WTC11 (cell line): ENCODE measurements around the gene USP21. TPM values are rescaled to one million over a fixed set of nuclear protein-coding genes. Genes with fewer than 3 reads are reported as not detected.

Source experiments
- ATAC-seq: fragments of 200-7000 bp; cut with Tn5 transposase; 2 replicates; pipeline ENCODE4 v1.10.0; 2021; ENCODE audit warnings: mild to moderate bottlenecking, moderate library complexity
- Bru-seq: library from RNA; stranded (reverse); fragments of 400-500 nt; gene quantifications from one replicate; lab custom pipeline; 2021; lab: Mats Ljungman, UMichigan
- CTCF ChIA-PET: fragments of 300-600 bp; sonication (Branson Sonifier 250); formaldehyde crosslinking; loops from one replicate; lab custom pipeline; 2021; ENCODE audit warnings: antibody characterized with exemption; lab: Charles Lee
- POLR2A ChIA-PET: fragments of 350-600 bp; sonication (Branson Sonifier 250); formaldehyde crosslinking; loops from one replicate; lab custom pipeline; 2021; ENCODE audit warnings: antibody characterized with exemption; lab: Charles Lee
- DNase-seq: peaks from one replicate; pipeline ENCODE4 v3.0.0; 2021; ENCODE audit warnings: low spot score
- H3K27ac Mint-ChIP-seq: 2 replicates; pipeline ENCODE4 v1.8.0; 2021; ENCODE audit warnings: mixed read lengths
- H3K27me3 Mint-ChIP-seq: 2 replicates; pipeline ENCODE4 v1.8.0; 2021; ENCODE audit warnings: low read depth, mild to moderate bottlenecking, moderate library complexity, mixed read lengths
- H3K36me3 Mint-ChIP-seq: 2 replicates; pipeline ENCODE4 v1.8.0; 2021; ENCODE audit warnings: mixed read lengths
- H3K4me1 Mint-ChIP-seq: 2 replicates; pipeline ENCODE4 v1.8.0; 2022; ENCODE audit warnings: mixed read lengths
- H3K4me3 Mint-ChIP-seq: 2 replicates; pipeline ENCODE4 v1.8.0; 2021; ENCODE audit warnings: mild to moderate bottlenecking, moderate library complexity, mixed read lengths
- H3K9me3 Mint-ChIP-seq: 2 replicates; pipeline ENCODE4 v1.8.0; 2021; ENCODE audit warnings: mixed read lengths
- CDX4 ChIP-seq: fragments of 250-450 bp; sonication (Bioruptor Pico); IDR thresholded peaks from 2 replicates; pipeline ENCODE4 v1.9.0; 2021; ENCODE audit warnings: moderate library complexity, mild to moderate bottlenecking, inconsistent platforms, borderline replicate concordance
- CREM ChIP-seq: sonication (generic); formaldehyde crosslinking; IDR thresholded peaks from 2 replicates; pipeline ENCODE4 v1.8.1; 2022; ENCODE audit warnings: mild to moderate bottlenecking, missing genetic modification reagents, moderate library complexity
- ETV6 ChIP-seq: sonication (generic); formaldehyde crosslinking; IDR thresholded peaks from 2 replicates; pipeline ENCODE4 v1.8.1; 2022; ENCODE audit warnings: mild to moderate bottlenecking, missing genetic modification reagents
- FOXP1 ChIP-seq: sonication (generic); formaldehyde crosslinking; IDR thresholded peaks from 2 replicates; pipeline ENCODE4 v1.8.0; 2022; ENCODE audit warnings: missing genetic modification reagents, mild to moderate bottlenecking, moderate library complexity, borderline replicate concordance
- MXD4 ChIP-seq: fragments of 250-450 bp; sonication (Bioruptor Pico); IDR thresholded peaks from 2 replicates; pipeline ENCODE4 v1.8.0; 2021; ENCODE audit warnings: mild to moderate bottlenecking, moderate library complexity, borderline replicate concordance
- MYBL2 ChIP-seq: sonication (generic); formaldehyde crosslinking; IDR thresholded peaks from 2 replicates; pipeline ENCODE4 v1.8.1; 2023; ENCODE audit warnings: mild to moderate bottlenecking, moderate library complexity, missing genetic modification reagents
- NFATC4 ChIP-seq: fragments of 250-450 bp; sonication (Bioruptor Pico); IDR thresholded peaks from 2 replicates; pipeline ENCODE4 v1.9.0; 2021; ENCODE audit warnings: mild to moderate bottlenecking
- NFE2L1 ChIP-seq: sonication (generic); formaldehyde crosslinking; IDR thresholded peaks from 2 replicates; pipeline ENCODE4 v1.8.1; 2023; ENCODE audit warnings: missing genetic modification reagents
- NFYB ChIP-seq: sonication (generic); formaldehyde crosslinking; conservative IDR thresholded peaks from 2 replicates; pipeline ENCODE4 v1.8.0; 2022; ENCODE audit warnings: low read depth, missing genetic modification reagents
- NR1H2 ChIP-seq: sonication (generic); formaldehyde crosslinking; IDR thresholded peaks from 2 replicates; pipeline ENCODE4 v1.9.0; 2021; ENCODE audit warnings: mild to moderate bottlenecking, moderate library complexity, missing genetic modification reagents
- PRDM15 ChIP-seq: sonication (generic); formaldehyde crosslinking; IDR thresholded peaks from 2 replicates; pipeline ENCODE4 v1.8.0; 2022; ENCODE audit warnings: missing genetic modification reagents
- PREB ChIP-seq: sonication (generic); formaldehyde crosslinking; IDR thresholded peaks from 2 replicates; pipeline ENCODE4 v1.8.1; 2022; ENCODE audit warnings: mild to moderate bottlenecking, missing genetic modification reagents, moderate library complexity, borderline replicate concordance
- SP1 ChIP-seq: sonication (generic); formaldehyde crosslinking; conservative IDR thresholded peaks from 2 replicates; pipeline ENCODE4 v1.8.1; 2022; ENCODE audit warnings: missing genetic modification reagents
- TEAD1 ChIP-seq: sonication (generic); formaldehyde crosslinking; IDR thresholded peaks from 2 replicates; pipeline ENCODE4 v1.8.0; 2022; ENCODE audit warnings: mild to moderate bottlenecking, missing genetic modification reagents
- TEAD4 ChIP-seq: sonication (generic); formaldehyde crosslinking; IDR thresholded peaks from 2 replicates; pipeline ENCODE4 v1.8.0; 2022; ENCODE audit warnings: mild to moderate bottlenecking, missing genetic modification reagents
- TP53 ChIP-seq: sonication (generic); formaldehyde crosslinking; IDR thresholded peaks from 2 replicates; pipeline ENCODE4 v1.8.1; 2023; ENCODE audit warnings: mild to moderate bottlenecking, missing genetic modification reagents
- ZMAT4 ChIP-seq: fragments of 250-450 bp; sonication (Bioruptor Pico); IDR thresholded peaks from 2 replicates; pipeline ENCODE4 v1.9.0; 2021; ENCODE audit warnings: mild to moderate bottlenecking
- ZNF138 ChIP-seq: sonication (generic); formaldehyde crosslinking; conservative IDR thresholded peaks from 2 replicates; pipeline ENCODE4 v1.8.1; 2022; ENCODE audit warnings: mild to moderate bottlenecking, moderate library complexity, missing genetic modification reagents
- ZNF219 ChIP-seq: sonication (generic); formaldehyde crosslinking; IDR thresholded peaks from 2 replicates; pipeline ENCODE4 v1.8.0; 2023; ENCODE audit warnings: missing genetic modification reagents, mild to moderate bottlenecking, borderline replicate concordance
- ZNF232 ChIP-seq: sonication (generic); formaldehyde crosslinking; IDR thresholded peaks from 2 replicates; pipeline ENCODE4 v1.8.0; 2022; ENCODE audit warnings: mild to moderate bottlenecking, missing genetic modification reagents
- ZNF317 ChIP-seq: sonication (generic); formaldehyde crosslinking; IDR thresholded peaks from 2 replicates; pipeline ENCODE4 v1.8.1; 2023; ENCODE audit warnings: low read depth, mild to moderate bottlenecking, moderate library complexity, missing genetic modification reagents, borderline replicate concordance
- ZNF671 ChIP-seq: fragments of 250-450 bp; sonication (Bioruptor Pico); IDR thresholded peaks from 2 replicates; pipeline ENCODE4 v1.8.0; 2021; ENCODE audit warnings: mild to moderate bottlenecking
- ZSCAN18 ChIP-seq: fragments of 250-450 bp; sonication (Bioruptor Pico); IDR thresholded peaks from 2 replicates; pipeline ENCODE4 v2.1.2; 2022; ENCODE audit warnings: mild to moderate bottlenecking, moderate library complexity
- long read RNA-seq, 3 experiments: library from RNA in 1 of 3; library from capped mRNA in 1 of 3; library from polyadenylated mRNA in 1 of 3; unstranded in 2 of 3; stranded (forward) in 1 of 3; transcript quantifications; one replicate each; pipeline ENCODE4 v2.0.0, GENCODE V29; 2021
- total RNA-seq: library from RNA; stranded (reverse); gene quantifications from 3 replicates; pipeline ENCODE4 v1.2.3, GENCODE V29; 2021
- TF ChIP-seq, protein P1 (sequence below): fragments of 250-450 bp; sonication (Bioruptor Pico); IDR thresholded peaks from 2 replicates; pipeline ENCODE4 v1.8.0; 2021; ENCODE audit warnings: mild to moderate bottlenecking
- TF ChIP-seq, protein P2 (sequence below): sonication (generic); formaldehyde crosslinking; IDR thresholded peaks from 2 replicates; pipeline ENCODE4 v1.8.0; 2022; ENCODE audit warnings: mild to moderate bottlenecking, missing genetic modification reagents

The USP21 gene
- 30.7 to 31.1 TPM (median 30.8 TPM) in 3 replicates for total RNA-seq
- Bru-seq, nascent RNA, result percentile 80 among the genes with signal in this experiment
- long read RNA-seq, experiment 1, transcript USP21-201 (13 exons, 2,195 nt), result major isoform, 54 of 141 reads
- long read RNA-seq, experiment 1, transcript USP21-203 (14 exons, 2,342 nt), result minor isoform, 31 of 141 reads
- long read RNA-seq, experiment 1, partial matches to known transcripts, result 16 of 141 reads
- long read RNA-seq, experiment 1, other reads (novel, unspliced or antisense), result 38 of 141 reads
- long read RNA-seq, experiment 2, partial matches to known transcripts, result 3 of 22 reads
- long read RNA-seq, experiment 2, other reads (novel, unspliced or antisense), result 12 of 22 reads
- long read RNA-seq, experiment 3, transcript USP21-203 (14 exons, 2,342 nt), result minor isoform, 7 of 28 reads
- long read RNA-seq, experiment 3, transcript USP21-201 (13 exons, 2,195 nt), result major isoform, 12 of 28 reads
- long read RNA-seq, experiment 3, partial matches to known transcripts, result 2 of 28 reads
- long read RNA-seq, experiment 3, other reads (novel, unspliced or antisense), result 5 of 28 reads

GRCh38 chr1:161159087-161159912 is at the start of gene USP21:
TSS of gene USP21 (plus strand) at chr1:161159500. CDS start at chr1:161160641, 1,141 bp downstream.
- Mint-ChIP-seq H3K36me3 (peaks cover 17% of the 10 kb centered on the region), H3K4me1 (peaks cover 27% of the 10 kb centered on the region), H3K27ac (peak within 1 kb of the TSS; percentile 84), H3K4me3 (peak within 1 kb of the TSS; percentile 84), H3K27me3 (no peaks in the 10 kb centered on the region), H3K9me3 (no peaks in the 10 kb centered on the region)
- CTCF ChIA-PET, result interaction anchor here (0.6 to 1.7 kb wide), 5 partner anchors 12 to 226 kb away, joined by 3 to 6 read pairs (median 3); partner anchors contain the start of gene TOMM40L
- POLR2A ChIA-PET, result no interaction called here
- peak; percentile 95 for DNase-seq
- ATAC-seq, result peak; percentile 91
- TF ChIP-seq ZNF317 (CRISPR knock-in tag) (no peak), SP1 (CRISPR knock-in tag) (peak; percentile 90), ZNF138 (no peak), TP53 (CRISPR knock-in tag) (no peak), ZSCAN18 (CRISPR knock-in tag) (no peak), MXD4 (CRISPR knock-in tag) (no peak), TEAD4 (CRISPR knock-in tag) (no peak), NR1H2 (CRISPR knock-in tag) (no peak), TEAD1 (CRISPR knock-in tag) (peak; percentile 61; the same call in 1 of the 2 replicates), NFE2L1 (CRISPR knock-in tag) (no peak), NFYB (CRISPR knock-in tag) (peak; percentile 63), ZNF232 (CRISPR knock-in tag) (no peak), NFATC4 (0 out of 2 replicates have a peak, but pooled peaks have one; percentile 17), PRDM15 (CRISPR knock-in tag) (no peak), FOXP1 (CRISPR knock-in tag) (no peak; the same call in 1 of the 2 replicates), CREM (0 out of 2 replicates have a peak, but pooled peaks have one; percentile 24), CDX4 (CRISPR knock-in tag) (no peak), ZNF219 (CRISPR knock-in tag) (no peak), ETV6 (no peak; the same call in 1 of the 2 replicates), ZNF671 (CRISPR knock-in tag) (no peak), ZMAT4 (0 out of 2 replicates have a peak, but pooled peaks have one; percentile 34), PREB (CRISPR knock-in tag) (no peak), MYBL2 (peak; percentile 2; the same call in 1 of the 2 replicates)
- TF ChIP-seq, protein P1, sequence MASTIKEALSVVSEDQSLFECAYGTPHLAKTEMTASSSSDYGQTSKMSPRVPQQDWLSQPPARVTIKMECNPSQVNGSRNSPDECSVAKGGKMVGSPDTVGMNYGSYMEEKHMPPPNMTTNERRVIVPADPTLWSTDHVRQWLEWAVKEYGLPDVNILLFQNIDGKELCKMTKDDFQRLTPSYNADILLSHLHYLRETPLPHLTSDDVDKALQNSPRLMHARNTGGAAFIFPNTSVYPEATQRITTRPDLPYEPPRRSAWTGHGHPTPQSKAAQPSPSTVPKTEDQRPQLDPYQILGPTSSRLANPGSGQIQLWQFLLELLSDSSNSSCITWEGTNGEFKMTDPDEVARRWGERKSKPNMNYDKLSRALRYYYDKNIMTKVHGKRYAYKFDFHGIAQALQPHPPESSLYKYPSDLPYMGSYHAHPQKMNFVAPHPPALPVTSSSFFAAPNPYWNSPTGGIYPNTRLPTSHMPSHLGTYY (CRISPR knock-in tag), result 0 out of 2 replicates have a peak, but pooled peaks have one; percentile 59
- TF ChIP-seq, protein P2, sequence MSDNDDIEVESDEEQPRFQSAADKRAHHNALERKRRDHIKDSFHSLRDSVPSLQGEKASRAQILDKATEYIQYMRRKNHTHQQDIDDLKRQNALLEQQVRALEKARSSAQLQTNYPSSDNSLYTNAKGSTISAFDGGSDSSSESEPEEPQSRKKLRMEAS (CRISPR knock-in tag), result peak; percentile 68
